GM18502 (cell line): ENCODE measurements around the gene LEKR1.
"Not testable (repeated sequence)": the region's sequence is repeated elsewhere in the genome, so short reads cannot be mapped to it uniquely, and the experiment has no call there.

Source experiments
- ATAC-seq: cut with Tn5 transposase; IDR thresholded peaks from one replicate; pipeline ENCODE4 v1.9.1; 2021; ENCODE audit warnings: mild to moderate bottlenecking; ENCODE audit not compliant: unreplicated experiment, poor library complexity

Gene LEKR1

GRCh38 chr3:156834435-156834834, 8.3 kb downstream of the LEKR1 start:
- ATAC-seq, result no peak

- no peak for ATAC-seq
These were observed 8.9 kb downstream of the LEKR1 start for GRCh38 chr3:156834962-156835535.

GRCh38 chr3:156836701-156837100, 10.5 kb downstream of the LEKR1 start:
- ATAC-seq, result no peak

- ATAC-seq, result no peak
These were observed 11.0 kb downstream of the LEKR1 start for GRCh38 chr3:156837115-156837514.

GRCh38 chr3:156838035-156838434, 11.9 kb downstream of the LEKR1 start:
- no peak for ATAC-seq

- no peak for ATAC-seq
These were observed 14.9 kb downstream of the LEKR1 start for GRCh38 chr3:156840826-156841689.

GRCh38 chr3:156843071-156843808, 17.1 kb downstream of the LEKR1 start:
- no peak for ATAC-seq

GRCh38 chr3:156847752-156848448, 21.7 kb downstream of the LEKR1 start:
- no peak for ATAC-seq

GRCh38 chr3:156859578-156859977, 33.4 kb downstream of the LEKR1 start:
- peak; percentile 98 for ATAC-seq

- no peak for ATAC-seq
These were observed 34.7 kb downstream of the LEKR1 start for GRCh38 chr3:156860873-156861272.

- no peak for ATAC-seq
These were observed 36.2 kb downstream of the LEKR1 start for GRCh38 chr3:156862338-156862737.

GRCh38 chr3:156865732-156866131, 39.6 kb downstream of the LEKR1 start:
- ATAC-seq, result no peak

- ATAC-seq, result no peak
These were observed 41.0 kb downstream of the LEKR1 start for GRCh38 chr3:156867174-156867573.

GRCh38 chr3:156867920-156868319, 41.8 kb downstream of the LEKR1 start:
- no peak for ATAC-seq

- ATAC-seq, result no peak
These were observed 47.8 kb downstream of the LEKR1 start for GRCh38 chr3:156873906-156874305.

- ATAC-seq, result not testable (repeated sequence)
These were observed 53.3 kb downstream of the LEKR1 start for GRCh38 chr3:156879491-156879890.

- no peak for ATAC-seq
These were observed 59.6 kb downstream of the LEKR1 start for GRCh38 chr3:156885761-156886160.

- ATAC-seq, result no peak
These were observed 62.0 kb downstream of the LEKR1 start for GRCh38 chr3:156888176-156888575.

- ATAC-seq, result no peak
These were observed 62.4 kb downstream of the LEKR1 start for GRCh38 chr3:156888576-156888975.

- ATAC-seq, result no peak
These were observed 66.5 kb downstream of the LEKR1 start for GRCh38 chr3:156892701-156893100.

- ATAC-seq, result not testable (repeated sequence)
These were observed 69.2 kb downstream of the LEKR1 start for GRCh38 chr3:156895374-156895773.
